Measurements from ENCODE around the gene C16orf74.

The C16orf74 gene

GRCh38 chr16:85780281-85780680, 29.4 kb upstream of the C16orf74 start:
- Mint-ChIP-seq H3K36me3 (ENCODE audit: low read depth) (peaks cover 41% of the 10 kb centered on the region), H3K4me1 (peaks cover 9% of the 10 kb centered on the region), H3K9me3 (no peaks in the 10 kb centered on the region), H3K27ac (no peak overlapping the region), H3K27me3 (ENCODE audit: low read depth, poor library complexity) (no peaks in the 10 kb centered on the region), H3K4me3 (no peak overlapping the region)
- TF ChIP-seq, protein P1, sequence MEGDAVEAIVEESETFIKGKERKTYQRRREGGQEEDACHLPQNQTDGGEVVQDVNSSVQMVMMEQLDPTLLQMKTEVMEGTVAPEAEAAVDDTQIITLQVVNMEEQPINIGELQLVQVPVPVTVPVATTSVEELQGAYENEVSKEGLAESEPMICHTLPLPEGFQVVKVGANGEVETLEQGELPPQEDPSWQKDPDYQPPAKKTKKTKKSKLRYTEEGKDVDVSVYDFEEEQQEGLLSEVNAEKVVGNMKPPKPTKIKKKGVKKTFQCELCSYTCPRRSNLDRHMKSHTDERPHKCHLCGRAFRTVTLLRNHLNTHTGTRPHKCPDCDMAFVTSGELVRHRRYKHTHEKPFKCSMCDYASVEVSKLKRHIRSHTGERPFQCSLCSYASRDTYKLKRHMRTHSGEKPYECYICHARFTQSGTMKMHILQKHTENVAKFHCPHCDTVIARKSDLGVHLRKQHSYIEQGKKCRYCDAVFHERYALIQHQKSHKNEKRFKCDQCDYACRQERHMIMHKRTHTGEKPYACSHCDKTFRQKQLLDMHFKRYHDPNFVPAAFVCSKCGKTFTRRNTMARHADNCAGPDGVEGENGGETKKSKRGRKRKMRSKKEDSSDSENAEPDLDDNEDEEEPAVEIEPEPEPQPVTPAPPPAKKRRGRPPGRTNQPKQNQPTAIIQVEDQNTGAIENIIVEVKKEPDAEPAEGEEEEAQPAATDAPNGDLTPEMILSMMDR (IDR thresholded peaks at IDR 0.05): no peak
- no peak for DNase-seq

DNA sequence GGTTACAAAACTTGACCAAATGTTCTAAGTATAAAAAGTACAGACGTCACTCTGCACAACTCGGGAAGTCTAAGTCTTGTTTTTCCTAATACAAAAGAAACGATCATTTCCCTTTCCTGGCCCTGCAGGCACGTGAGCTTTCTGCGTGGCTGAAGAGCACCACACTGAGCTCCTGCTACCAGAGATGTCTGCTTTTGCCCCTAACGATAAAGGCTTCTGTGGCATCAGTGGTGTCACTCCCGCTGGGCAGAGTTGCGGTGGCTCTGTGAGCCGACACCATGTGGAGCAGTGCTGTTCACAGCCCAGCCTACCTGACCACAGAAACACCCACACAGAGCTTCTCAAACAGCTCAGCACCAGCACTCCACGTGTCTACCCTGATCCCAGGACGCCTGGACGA, 28.0 kb upstream of the C16orf74 start:
- Mint-ChIP-seq H3K36me3 (ENCODE audit: low read depth) (peaks cover 45% of the 10 kb centered on the region), H3K27me3 (ENCODE audit: low read depth, poor library complexity) (peaks cover 2% of the 10 kb centered on the region), H3K9me3 (no peaks in the 10 kb centered on the region), H3K27ac (no peak overlapping the region), H3K4me1 (peaks cover 9% of the 10 kb centered on the region), H3K4me3 (no peak overlapping the region)
- TF ChIP-seq, protein P1 (IDR thresholded peaks at IDR 0.05): no peak
- DNase-seq: no peak

DNA sequence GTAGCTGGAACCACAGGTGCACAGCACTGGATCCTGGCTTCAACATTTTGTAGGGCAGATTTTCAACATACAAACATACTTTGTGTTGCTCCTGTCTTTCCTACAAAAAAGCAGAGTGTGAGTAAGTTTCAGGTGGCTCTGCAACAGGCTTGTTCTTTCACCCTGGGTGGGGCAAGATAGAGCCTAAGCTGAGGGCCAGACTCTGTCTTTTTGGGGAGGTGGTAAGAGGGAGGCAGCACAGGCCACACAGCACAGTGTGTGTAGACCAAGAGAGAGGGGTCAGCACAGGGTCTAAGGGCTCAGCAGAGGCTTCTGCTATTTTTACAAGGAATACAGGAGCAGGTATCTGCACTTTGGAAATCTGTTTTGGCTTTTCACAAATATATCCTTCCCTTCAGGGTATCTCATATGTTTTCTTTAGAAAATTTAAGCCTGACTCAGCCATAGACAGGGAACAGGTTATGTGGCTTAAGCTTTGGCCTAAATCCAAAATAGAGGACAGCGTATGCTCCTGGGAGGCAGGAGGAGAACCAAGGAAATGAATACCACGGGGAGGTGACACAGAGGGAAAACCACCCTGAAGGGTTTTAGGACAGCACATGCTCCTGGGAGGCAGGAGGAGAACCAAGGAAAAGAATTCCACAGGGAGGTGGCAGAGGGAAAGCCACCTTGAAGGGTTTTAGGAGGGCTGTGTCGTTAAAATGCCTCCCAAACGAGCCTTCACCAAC, 26.9 kb upstream of the C16orf74 start:
- H3K9me3 Mint-ChIP-seq: no peaks in the 10 kb centered on the region
- H3K27me3 Mint-ChIP-seq (ENCODE audit: low read depth, poor library complexity): peaks cover 2% of the 10 kb centered on the region
- H3K27ac Mint-ChIP-seq: peak overlapping the region; percentile 83
- no peak for DNase-seq
- TF ChIP-seq, protein P1 (IDR thresholded peaks at IDR 0.05): no peak
- H3K4me3 Mint-ChIP-seq: no peak overlapping the region
- H3K4me1 Mint-ChIP-seq: peaks cover 8% of the 10 kb centered on the region
- peaks cover 45% of the 10 kb centered on the region for H3K36me3 Mint-ChIP-seq (ENCODE audit: low read depth)

GRCh38 chr16:85774811-85775210, 23.9 kb upstream of the C16orf74 start:
- Mint-ChIP-seq H3K36me3 (ENCODE audit: low read depth) (peaks cover 36% of the 10 kb centered on the region), H3K27ac (no peak overlapping the region), H3K4me3 (no peak overlapping the region), H3K27me3 (ENCODE audit: low read depth, poor library complexity) (peaks cover 2% of the 10 kb centered on the region), H3K4me1 (no peaks in the 10 kb centered on the region), H3K9me3 (no peaks in the 10 kb centered on the region)
- no peak for DNase-seq
- TF ChIP-seq, protein P1 (IDR thresholded peaks at IDR 0.05): no peak

GRCh38 chr16:85774136-85774535, 23.2 kb upstream of the C16orf74 start:
- no peak for DNase-seq
- Mint-ChIP-seq H3K27ac (no peak overlapping the region), H3K27me3 (ENCODE audit: low read depth, poor library complexity) (peaks cover 2% of the 10 kb centered on the region), H3K9me3 (no peaks in the 10 kb centered on the region), H3K36me3 (ENCODE audit: low read depth) (peaks cover 31% of the 10 kb centered on the region), H3K4me1 (no peaks in the 10 kb centered on the region), H3K4me3 (no peak overlapping the region)
- TF ChIP-seq, protein P1 (IDR thresholded peaks at IDR 0.05): no peak

GRCh38 chr16:85773044-85773443, 22.1 kb upstream of the C16orf74 start:
- Mint-ChIP-seq H3K36me3 (ENCODE audit: low read depth) (peaks cover 27% of the 10 kb centered on the region), H3K27ac (no peak overlapping the region), H3K27me3 (ENCODE audit: low read depth, poor library complexity) (peaks cover 2% of the 10 kb centered on the region), H3K4me1 (peaks cover 2% of the 10 kb centered on the region), H3K9me3 (no peaks in the 10 kb centered on the region), H3K4me3 (no peak overlapping the region)
- TF ChIP-seq, protein P1 (IDR thresholded peaks at IDR 0.05): no peak
- no peak for DNase-seq

All from nephron progenitor cell (in vitro differentiated cells).